Glomerular endothelial cell (primary cell): ENCODE results near the gene BRINP2. TPM values are rescaled to one million over a fixed set of nuclear protein-coding genes. Genes with fewer than 3 reads are reported as not detected.
"Not testable (repeated sequence)": the region's sequence is repeated elsewhere in the genome, so short reads cannot be mapped to it uniquely, and the experiment has no call there.

ENCODE experiments used
- DNase-seq: peaks from one replicate; pipeline ENCODE4 v3.0.0-alpha.2; 2011; ENCODE audit warnings: low read depth, low spot score; ENCODE audit errors: extremely low read depth
- total RNA-seq: library from RNA; depleted of rRNA; stranded (reverse); fragments of >200 nt; gene quantifications from 2 replicates; pipeline ENCODE4 v1.2.3, GENCODE V29; 2015

BRINP2 gene
- total RNA-seq, 1 donor from 2014 or later: not detected

DNA sequence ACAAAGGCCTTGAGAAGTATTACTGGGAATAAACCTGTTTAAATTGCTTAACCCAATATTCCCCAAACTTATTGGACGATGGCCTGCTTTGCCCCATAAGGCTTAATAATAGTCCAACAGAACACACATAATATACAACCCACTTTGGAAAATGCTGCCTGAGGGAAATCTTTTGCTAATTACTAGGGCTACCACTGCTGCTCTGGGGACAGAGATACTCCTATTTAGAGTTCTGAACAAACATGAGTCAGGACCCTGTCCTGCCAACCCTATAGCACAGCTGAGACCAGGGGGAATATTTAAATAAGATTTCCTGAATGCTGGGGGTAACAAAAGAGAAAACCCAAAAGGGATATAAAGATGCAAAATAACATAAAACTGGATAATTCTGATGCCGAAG is 139.1 kb downstream of the BRINP2 start:
- no peak for DNase-seq

- DNase-seq: no peak
Observed at GRCh38 chr1:177310326-177310725, 139.6 kb downstream of the BRINP2 start.

- no peak for DNase-seq
Observed at GRCh38 chr1:177311111-177311510, 140.4 kb downstream of the BRINP2 start.

DNA sequence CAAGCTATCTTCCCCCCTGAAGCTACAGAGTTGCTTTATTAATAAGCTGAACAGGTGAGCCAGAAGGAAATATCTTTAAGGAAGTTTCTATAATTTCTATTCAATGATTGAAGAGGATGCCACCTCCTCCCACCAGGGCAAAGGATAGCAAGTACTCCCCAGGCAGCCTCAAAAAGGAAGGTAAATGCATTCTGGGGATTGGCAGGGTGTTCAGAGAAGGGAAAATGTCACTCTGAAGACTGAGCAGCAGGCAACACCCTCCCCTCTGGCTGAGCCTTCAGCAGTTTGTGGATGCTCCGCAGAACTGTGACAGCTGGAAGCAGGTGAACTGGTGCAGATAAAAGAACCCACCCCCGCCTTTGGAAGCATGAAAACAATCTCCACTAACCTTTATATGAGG is 140.8 kb downstream of the BRINP2 start:
- DNase-seq: no peak

GRCh38 chr1:177315261-177315660 is 144.5 kb downstream of the BRINP2 start:
- DNase-seq: no peak

GRCh38 chr1:177315761-177316160 is 145.0 kb downstream of the BRINP2 start:
- no peak for DNase-seq

GRCh38 chr1:177321434-177321833 is 150.7 kb downstream of the BRINP2 start:
- DNase-seq: not testable (repeated sequence)

DNA sequence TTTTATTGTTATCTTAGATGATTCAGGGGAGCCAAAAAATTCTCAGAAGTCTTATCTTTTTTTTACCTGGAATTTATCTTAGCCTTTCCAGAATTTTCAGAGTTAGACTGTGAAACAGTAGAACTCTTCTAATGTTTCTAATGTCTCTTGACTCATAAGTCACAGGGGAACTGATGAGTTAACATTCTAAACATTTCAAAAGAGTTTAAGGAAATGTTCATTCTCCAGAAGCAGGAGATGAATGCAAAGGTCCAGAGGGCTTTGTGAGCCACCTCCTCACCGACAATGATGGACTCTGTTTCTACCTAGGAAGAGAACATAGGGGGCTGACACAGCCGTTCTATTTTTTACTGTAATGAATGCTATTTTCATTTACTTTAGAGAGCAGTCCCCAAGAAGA is 157.5 kb downstream of the BRINP2 start:
- no peak for DNase-seq

DNA sequence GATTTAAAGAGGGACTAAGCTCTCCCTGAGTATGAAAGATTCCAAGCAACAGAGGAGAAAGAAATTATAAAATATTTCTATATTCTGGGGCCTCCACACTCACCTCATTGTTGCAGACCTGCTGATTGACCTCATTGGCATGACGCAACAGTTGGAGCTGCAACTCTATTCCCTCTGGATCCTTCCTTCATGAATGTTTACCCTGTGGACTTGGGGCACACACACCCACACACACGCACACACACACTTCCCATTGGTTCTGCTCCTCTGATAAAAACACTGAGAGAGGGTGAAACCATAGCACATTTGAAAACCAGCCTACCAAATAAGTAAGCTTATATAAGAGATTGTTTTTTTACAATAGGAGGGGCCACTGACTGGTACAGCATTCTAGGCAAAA is 159.1 kb downstream of the BRINP2 start:
- DNase-seq: no peak

Other genes starting within 250 kb of the BRINP2 start
- 0.05 TPM in 1 of 2 replicates, not detected in the other for gene ASTN1, start 6.2 kb upstream of the BRINP2 start, total RNA-seq